ENCODE results near the gene CD276.
"Not testable (repeated sequence)": the region's sequence is repeated elsewhere in the genome, so short reads cannot be mapped to it uniquely, and the experiment has no call there.

CD276 gene

DNA sequence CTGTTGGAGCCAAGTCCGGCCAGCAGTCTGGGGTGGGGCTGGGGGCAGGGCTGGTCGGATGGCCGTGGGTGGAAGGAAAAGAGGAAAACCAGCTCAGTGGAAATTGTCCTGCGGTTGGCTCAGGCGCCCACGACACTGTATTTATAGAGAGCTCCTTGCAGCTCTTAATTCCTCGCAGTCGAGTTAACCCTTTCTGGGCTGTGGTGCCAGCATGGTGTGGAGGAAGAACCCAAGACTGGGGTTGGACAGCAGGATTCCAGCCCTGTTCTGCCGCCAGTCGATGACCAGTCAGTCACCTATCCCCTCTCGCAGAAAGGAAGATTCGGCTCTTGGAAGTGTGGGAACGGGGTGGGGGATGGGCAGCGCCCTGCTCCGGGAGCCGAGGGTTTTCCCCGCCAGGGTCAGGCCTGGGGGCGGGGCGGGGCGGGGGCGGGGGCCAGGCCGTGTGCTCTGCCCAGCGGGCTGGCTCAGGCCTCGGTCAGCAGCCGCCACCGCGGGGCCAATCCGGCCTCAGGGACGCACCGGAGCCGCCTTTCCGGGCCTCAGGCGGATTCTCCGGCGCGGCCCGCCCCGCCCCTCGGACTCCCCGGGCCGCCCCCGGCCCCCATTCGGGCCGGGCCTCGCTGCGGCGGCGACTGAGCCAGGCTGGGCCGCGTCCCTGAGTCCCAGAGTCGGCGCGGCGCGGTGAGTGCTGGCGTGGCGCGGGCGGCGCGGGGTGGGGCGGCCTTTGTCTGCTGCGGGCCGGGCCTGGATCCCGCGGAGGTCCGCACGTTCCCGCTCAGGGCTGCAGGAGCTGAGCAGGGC is at the start of gene CD276:
Gene CD276 (plus strand): TSS at position 607 of the 804 bp plus-strand sequence. CDS start 15,257 bp downstream, outside the sequence.
- CTCF ChIA-PET = interaction anchor here (0.6 to 1.1 kb wide), 6 partner anchors 10 to 204 kb away, joined by 3 to 6 read pairs (median 4); no protein-coding TSS in a partner anchor
- TF ChIP-seq, protein P1, sequence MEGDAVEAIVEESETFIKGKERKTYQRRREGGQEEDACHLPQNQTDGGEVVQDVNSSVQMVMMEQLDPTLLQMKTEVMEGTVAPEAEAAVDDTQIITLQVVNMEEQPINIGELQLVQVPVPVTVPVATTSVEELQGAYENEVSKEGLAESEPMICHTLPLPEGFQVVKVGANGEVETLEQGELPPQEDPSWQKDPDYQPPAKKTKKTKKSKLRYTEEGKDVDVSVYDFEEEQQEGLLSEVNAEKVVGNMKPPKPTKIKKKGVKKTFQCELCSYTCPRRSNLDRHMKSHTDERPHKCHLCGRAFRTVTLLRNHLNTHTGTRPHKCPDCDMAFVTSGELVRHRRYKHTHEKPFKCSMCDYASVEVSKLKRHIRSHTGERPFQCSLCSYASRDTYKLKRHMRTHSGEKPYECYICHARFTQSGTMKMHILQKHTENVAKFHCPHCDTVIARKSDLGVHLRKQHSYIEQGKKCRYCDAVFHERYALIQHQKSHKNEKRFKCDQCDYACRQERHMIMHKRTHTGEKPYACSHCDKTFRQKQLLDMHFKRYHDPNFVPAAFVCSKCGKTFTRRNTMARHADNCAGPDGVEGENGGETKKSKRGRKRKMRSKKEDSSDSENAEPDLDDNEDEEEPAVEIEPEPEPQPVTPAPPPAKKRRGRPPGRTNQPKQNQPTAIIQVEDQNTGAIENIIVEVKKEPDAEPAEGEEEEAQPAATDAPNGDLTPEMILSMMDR (conservative IDR thresholded peaks at IDR 0.05; ENCODE audit: low read depth) = no peak
- POLR2A ChIA-PET (ENCODE audit: low non-redundant PET) = interaction anchor here (0.7 kb wide), 1 partner anchor 1880 kb away, joined by 3 read pairs; no protein-coding TSS in a partner anchor
- H3K27ac ChIP-seq = peak within 1 kb of the TSS; percentile 78
- DNase-seq (ENCODE audit: low spot score) = peak; percentile 77

DNA sequence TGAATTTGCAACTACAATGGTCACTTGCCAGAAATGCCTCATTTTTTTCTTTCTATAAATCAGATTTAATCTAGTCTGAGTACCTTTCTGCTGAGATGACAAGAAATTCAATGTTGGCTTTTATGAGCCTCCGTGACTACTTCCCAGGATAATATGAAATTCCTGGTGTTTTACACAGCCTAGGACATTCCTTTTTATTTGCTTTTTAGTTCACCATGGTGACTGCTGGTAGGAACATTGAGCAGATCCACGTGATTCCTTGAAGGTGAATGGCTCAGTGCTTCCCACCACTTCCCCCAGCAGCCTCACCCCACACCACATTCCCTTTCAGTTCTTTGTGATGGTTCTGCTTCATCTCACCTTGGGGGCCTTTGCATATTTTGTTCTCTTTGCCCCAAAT is 46.7 kb upstream of the CD276 start:
- ChIA-PET CTCF (interaction anchor here (0.7 to 3.3 kb wide), 7 partner anchors 40 to 297 kb away, joined by 3 to 47 read pairs (median 10); no protein-coding TSS in a partner anchor), POLR2A (ENCODE audit: low non-redundant PET) (no interaction called here)
- peak overlapping the region; percentile 57; the same call in 1 of the 2 replicates for H3K27ac ChIP-seq
- no peak for DNase-seq (ENCODE audit: low spot score)
- TF ChIP-seq, protein P1 (conservative IDR thresholded peaks at IDR 0.05; ENCODE audit: low read depth) = no peak

DNA sequence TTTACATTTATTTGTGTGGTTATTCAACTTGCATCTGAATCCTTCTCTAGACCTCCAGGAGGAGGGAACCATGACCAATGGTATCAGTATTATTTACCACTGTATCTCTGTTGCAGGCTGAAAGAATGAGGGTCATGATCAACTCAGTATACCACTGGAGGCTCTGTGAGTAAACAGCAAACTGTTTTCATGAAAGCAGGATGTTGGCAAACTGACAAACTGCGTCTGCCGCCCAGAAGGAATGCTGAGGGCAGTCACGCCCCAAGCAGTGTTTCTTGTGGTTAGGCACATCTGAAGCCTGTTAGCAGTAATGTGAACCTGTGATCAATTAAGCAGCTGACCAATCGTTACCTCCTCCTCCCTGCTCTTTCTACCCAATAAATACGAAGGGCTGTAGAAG is 44.7 kb upstream of the CD276 start:
- H3K27ac ChIP-seq; CTCF ChIA-PET; POLR2A ChIA-PET (ENCODE audit: low non-redundant PET); DNase-seq (ENCODE audit: low spot score): not testable (repeated sequence)

DNA sequence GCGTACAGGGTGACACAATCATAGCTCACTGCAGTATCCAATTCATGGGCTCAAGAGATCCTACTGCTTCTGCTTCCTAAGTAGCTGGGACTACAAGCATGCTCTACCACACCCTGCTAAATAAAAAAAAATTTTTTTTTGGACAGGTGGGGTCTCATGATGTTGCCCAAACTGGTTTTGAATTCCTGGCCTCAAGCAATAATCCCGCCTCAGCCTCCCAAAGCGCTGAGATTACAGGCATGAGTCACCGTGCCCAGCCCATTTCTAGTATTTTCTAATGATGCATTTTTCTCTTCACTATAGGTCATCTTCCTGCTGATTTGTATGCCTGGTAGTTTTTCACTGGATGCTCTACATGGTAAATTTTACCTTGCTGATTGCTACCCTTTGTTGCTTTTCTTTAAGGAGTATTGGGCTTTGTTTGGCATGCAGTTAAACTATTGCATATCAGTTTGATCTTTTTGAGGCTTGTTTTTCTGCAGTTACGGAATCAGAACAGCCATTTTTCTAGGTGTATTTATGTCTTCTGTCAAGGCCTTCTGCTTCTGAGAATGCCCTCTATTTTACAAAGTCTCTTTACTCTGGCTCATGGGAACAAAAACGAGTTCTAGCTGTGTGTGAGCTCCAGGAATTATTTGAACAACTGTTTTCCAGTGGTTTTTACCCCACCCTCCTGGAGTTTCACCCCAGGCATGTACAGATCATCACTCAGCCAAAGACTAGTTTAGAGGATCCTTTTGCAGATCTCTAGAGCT is 36.7 kb upstream of the CD276 start:
- ChIA-PET POLR2A (ENCODE audit: low non-redundant PET) (no interaction called here), CTCF (interaction anchor here (0.6 to 0.7 kb wide), 2 partner anchors 242 to 359 kb away, joined by 3 to 4 read pairs; no protein-coding TSS in a partner anchor)
- no peak for DNase-seq (ENCODE audit: low spot score)
- TF ChIP-seq, protein P1 (conservative IDR thresholded peaks at IDR 0.05; ENCODE audit: low read depth) = no peak
- peak overlapping the region; percentile 70 for H3K27ac ChIP-seq

DNA sequence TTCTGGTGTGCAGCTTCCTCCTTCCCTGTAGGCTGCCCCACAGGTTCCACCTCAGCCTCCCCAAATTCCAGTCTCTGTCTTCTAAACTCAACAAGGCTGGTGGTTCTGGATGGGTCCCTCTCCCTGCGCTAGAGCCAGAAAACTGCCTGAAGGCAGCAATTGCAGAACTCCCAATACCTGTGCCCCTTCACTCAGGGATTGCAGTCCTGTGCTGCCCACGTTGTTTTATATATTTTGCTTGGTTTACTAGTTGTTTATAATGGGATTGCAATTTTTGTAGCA is 36.2 kb upstream of the CD276 start:
- TF ChIP-seq, protein P1 (conservative IDR thresholded peaks at IDR 0.05; ENCODE audit: low read depth) = no peak
- H3K27ac ChIP-seq = peak overlapping the region; percentile 70
- ChIA-PET CTCF (no interaction called here), POLR2A (ENCODE audit: low non-redundant PET) (no interaction called here)
- no peak for DNase-seq (ENCODE audit: low spot score)

DNA sequence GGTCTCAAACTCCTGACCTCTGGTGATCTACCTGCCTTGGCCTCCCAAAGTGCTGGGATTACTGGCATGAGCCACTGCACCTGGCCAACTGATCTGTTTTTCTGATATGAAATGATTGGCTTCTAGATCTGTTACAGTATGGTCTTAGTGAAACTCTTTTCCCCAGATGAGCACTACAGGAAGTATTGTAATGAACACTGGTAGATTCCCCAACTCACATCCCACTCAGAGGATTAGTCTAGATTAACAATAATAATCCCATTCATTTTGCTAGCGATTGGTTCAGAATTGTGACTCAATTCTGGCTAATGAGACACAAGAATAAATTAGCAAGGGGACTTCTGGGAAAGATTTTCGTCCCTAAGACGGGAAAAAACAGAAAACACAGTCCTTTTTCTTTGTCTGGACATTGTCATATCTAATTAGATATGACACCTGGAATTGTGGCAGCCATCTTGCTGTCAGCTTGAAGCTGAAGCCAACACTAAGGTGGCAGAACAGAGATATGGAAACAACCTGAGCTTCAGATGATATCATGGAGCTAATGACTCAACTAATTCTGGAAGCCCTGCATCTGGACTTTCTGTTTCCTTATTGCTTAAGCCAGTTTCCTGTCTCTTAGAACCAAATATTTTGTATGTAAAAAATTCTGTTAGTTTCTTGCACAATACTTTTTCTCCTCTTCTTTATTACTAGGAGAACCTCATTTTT is 33.6 kb upstream of the CD276 start:
- TF ChIP-seq, protein P1 (conservative IDR thresholded peaks at IDR 0.05; ENCODE audit: low read depth) = no peak
- no peak for DNase-seq (ENCODE audit: low spot score)
- CTCF ChIA-PET = no interaction called here
- POLR2A ChIA-PET (ENCODE audit: low non-redundant PET) = no interaction called here
- H3K27ac ChIP-seq = peak overlapping the region; percentile 17; the same call in 1 of the 2 replicates

All from RWPE1 (cell line).